Measurements from ENCODE around the gene SOWAHA.

The SOWAHA gene

GRCh38 chr5:132856011-132856410 lies 42.9 kb downstream of the SOWAHA start:
- DNase-seq, result no peak

GRCh38 chr5:132859889-132860437 lies 46.9 kb downstream of the SOWAHA start:
- DNase-seq, result no peak

- no peak for DNase-seq
These were observed 47.6 kb downstream of the SOWAHA start for GRCh38 chr5:132860742-132861141.

- DNase-seq, result no peak
These were observed 52.7 kb downstream of the SOWAHA start for GRCh38 chr5:132865668-132866341.
